Fibroblast of peridontal ligament (primary cell): Measurements from ENCODE around the gene OR2F2.

Experiments
- DNase-seq: peaks from one replicate; pipeline ENCODE4 v3.0.0-alpha.2; 2010; ENCODE audit errors: extremely low read depth

Gene OR2F2, protein sequence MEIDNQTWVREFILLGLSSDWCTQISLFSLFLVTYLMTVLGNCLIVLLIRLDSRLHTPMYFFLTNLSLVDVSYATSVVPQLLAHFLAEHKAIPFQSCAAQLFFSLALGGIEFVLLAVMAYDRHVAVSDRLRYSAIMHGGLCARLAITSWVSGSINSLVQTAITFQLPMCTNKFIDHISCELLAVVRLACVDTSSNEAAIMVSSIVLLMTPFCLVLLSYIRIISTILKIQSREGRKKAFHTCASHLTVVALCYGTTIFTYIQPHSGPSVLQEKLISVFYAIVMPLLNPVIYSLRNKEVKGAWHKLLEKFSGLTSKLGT

DNA sequence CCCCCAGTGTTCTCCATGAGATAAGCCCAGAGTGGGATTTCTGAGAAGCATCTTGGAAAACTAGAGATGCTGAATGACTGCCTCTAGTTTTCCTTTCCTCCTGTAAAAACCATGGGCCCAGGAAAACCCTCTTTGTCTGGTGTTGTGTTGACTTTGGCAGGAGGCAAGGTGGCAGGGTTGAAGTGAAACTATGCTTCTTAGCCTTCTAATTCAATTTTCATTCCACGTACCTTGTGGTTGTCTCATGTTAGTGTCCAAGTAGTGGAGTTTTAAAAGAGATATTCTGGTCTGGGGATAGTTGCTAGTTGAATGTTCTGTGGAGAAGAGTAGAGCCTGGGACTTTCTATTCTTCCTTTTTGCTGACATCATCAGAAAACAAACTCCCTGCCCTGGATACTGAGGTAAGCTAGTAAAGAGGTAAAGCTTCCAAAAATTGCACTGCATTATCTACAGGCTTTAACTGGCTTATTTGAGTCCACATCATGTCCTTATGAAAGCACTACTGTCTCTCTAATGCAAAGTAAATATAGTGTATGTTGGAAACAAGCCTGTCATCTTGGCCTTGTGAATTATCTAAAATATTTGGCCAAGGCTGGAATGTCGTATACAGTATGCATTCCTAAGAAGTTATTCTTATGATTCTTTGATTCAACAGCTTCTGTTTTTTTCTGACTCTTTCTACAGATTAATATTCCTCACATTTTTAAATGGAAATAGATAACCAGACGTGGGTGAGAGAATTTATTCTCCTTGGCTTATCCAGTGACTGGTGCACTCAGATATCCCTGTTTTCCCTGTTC, at the start of gene OR2F2:
OR2F2 (plus strand) TSS at position 708 of the 800 bp plus-strand sequence; CDS start at position 708, 0 bp downstream.
- peak; percentile 73 for DNase-seq

DNA sequence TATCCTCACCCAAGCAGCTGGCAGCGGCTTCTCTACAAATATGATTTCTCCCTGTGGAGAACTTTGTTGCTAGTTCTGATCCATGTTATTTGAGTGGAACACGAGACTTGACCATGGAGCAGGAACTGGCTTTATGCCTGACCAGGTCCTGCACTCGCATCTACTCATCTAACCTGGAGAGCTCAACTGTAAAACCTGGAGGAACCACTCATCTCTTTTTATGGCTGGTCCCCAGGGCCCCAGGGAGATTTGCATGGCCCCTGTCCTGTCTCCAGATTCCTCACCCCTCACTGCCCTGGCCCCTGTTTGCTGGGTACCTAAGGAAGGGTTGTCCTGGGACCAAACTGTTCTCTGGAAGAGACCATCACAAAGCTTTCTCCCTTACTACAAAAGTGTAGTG, 49.1 kb upstream of the OR2F2 start:
- no peak for DNase-seq

DNA sequence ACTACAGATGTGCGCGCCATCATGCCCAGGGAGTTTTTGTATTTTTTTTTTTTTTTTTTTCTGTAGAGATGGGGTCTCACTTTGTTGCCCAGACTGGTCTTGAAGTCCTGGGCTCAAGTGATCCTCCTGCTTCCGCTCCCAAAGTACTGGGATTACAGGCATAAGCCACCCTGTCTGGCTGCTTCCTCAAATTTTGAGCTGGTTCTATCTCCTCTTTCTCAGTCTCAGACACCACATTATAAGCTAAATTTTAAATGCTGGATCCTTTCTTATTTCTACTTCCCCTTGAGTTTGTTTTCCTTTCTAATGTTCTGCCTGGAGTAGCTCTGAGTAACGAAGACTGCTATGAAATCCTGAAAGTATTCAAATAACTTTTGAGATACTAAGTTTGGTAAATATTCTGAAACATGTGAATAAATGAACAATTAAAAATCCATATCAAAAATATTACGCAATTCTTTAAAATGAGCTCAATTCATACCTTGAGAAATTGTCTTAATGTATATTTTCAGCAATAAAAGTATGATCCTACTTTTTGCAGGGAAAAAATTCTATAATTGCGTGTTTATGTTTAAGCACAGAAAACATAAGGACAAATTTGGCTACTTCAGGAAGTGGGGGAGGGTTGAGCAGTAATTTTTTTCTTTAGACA, 48.1 kb upstream of the OR2F2 start:
- DNase-seq, result no peak

DNA sequence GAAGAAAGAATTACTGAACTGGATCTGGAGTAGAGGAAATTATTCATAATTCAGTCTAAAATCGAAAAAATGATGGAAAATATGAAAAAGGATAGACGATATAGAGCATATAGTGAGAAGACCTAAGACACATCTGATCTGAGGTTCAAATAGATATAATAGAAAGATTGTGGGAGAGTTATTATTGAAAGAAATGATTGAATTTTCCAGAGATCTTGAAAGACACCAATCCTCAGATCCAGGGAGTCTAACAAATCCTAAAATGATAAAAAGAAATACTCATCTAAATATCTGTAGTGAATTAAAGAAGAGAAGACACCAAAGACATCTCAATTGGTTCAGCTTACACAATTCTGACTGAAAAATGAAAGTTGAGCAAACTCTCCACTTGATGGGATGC, 46.0 kb upstream of the OR2F2 start:
- no peak for DNase-seq

DNA sequence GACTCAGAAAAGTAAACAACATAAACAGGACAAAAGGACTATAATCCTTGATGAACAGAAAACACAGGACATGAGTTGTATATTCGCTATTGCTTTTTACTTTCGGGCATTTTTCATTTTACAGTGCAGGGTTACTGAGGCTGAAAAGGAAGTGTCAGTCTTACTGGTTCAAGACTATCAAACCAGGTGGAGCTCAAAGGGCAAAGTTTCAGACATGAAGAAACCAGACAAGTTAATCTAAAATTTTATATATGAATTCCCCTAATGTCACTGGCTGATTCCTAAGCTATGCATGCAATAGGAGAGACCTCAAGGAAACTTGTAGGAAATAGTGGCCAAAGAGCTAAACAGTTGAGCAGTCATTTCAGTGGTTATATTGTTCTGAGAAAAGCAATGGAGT, 44.5 kb upstream of the OR2F2 start:
- DNase-seq, result no peak

DNA sequence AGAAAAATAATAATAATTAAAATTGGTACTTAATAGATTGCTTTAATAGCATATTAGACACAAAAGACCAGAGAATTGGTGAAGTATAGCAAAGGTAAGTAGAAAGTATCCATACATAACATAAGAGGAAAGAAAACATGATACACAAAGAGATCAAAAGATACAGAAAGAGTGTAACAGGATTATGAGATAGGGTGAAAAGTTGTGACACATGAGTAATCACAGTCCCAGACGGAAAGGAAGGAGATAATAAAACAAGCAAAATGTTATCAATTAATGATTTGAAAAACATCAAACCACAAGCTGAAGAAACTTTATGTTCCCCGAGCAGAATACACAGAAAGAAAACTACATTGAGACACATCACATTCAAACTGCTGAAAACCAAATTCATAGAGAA, 43.6 kb upstream of the OR2F2 start:
- no peak for DNase-seq

DNA sequence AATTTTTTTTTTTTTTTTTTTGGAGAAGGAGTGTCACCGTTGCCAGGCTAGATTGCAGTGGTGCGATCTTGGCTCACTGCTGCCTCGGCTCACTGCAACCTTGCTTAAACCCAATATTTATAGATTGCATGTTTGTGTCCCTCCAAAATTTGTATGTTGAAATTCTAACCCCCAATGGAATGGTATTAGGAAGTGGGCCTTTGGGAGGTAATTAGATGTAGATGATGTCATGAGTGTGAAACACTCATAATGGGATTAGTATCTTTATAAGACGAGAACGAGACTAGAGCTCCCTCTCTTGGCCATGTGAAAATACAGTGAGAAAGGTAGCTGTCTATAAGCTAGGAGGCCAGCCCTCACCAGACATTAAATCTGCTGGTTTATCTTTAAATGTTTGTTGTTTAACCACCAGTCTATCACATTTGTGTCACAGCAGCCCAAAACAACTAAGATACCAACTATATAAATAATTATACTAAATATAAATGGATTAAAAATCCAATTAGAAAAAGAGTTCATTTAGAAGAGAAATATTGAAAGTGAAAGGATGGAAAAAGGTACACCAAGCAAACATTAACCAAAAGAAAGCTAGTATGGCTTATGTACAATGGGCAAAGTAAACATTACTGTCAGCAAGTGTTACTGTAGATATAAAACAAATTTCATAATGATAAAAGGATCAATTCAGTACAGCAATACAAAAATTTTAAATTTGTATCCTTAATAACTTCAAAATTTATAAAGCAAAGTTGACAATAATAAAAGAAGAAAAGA, 42.3 kb upstream of the OR2F2 start:
- DNase-seq, result no peak

DNA sequence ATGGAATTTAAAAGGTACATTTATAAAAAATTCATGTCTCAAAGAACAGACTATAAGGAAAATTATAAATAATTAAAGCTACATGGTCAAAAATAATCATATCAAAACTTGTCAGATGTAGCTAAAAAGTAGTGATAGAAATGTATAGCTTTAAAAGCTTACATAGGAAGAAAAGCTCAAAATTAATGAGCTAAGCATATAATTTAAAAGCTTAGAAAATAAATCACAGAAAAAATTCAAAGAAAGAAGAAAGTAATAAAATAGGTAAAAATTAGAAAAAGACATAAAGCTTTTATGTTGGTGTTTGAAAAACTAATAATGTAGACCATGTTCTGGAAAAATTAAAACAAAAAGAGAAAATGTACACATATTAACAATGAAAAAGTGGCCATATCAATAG, 38.4 kb upstream of the OR2F2 start:
- DNase-seq, result no peak

DNA sequence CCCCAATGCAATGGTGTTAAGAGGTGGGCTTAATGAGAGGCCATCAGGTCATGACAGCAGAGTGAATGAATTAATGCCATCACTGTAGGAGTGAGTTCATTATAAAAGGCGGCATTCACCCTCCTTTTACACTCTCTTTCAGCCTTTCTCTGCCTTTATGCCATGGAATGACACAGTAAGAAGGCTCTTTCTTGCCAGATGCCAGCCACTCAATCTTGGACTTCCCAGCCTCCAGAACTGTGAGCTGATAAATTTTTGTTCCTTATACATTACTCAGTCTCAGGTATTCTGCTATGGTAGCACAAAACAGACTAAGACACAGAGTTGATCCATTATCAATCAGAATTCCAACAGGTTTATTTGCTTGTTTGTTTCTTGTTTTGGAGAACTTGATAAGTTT, 36.2 kb upstream of the OR2F2 start:
- DNase-seq, result no peak

DNA sequence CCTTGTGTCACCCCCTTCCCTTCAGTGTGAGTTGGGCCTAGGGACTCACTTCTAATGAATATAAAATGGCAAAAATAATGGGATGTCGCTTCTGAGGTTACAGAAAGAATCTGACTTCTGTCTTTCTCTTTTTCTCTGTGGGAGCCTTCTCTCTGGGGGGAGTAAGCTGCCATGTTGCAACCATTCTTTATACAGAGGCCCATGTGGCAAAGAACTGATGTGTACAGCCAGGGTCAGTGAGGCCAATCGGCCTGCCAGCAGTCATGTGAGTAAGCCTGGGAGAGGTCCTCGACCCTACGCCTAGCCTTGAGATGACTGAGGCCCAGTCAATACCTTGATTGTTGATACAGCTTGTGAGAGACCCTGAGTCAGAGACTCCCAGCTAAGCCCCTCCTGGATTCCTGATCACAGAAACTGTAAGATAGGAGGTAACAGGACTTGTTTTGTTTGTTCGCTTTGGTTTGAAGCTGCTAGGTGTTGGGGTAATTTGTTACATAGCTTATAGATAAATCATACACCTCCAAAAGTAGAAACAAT, 34.7 kb upstream of the OR2F2 start:
- no peak for DNase-seq

DNA sequence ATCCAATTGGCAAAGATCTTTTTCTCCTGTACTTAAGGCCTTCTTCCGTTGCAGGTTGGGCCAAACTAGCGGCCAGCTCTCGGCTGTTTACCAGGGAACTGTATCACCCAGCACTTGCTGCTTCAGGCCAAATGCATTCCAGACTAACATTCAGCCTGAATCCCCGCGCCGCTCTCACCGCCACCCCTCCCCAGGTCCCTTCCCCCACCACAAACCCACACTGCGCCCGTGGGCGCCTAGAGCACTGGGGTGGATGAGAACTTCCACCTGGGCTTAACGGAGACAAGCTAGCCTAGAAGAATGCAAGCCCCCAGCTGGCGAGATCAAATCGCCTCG, 33.7 kb upstream of the OR2F2 start:
- peak; percentile 50 for DNase-seq

DNA sequence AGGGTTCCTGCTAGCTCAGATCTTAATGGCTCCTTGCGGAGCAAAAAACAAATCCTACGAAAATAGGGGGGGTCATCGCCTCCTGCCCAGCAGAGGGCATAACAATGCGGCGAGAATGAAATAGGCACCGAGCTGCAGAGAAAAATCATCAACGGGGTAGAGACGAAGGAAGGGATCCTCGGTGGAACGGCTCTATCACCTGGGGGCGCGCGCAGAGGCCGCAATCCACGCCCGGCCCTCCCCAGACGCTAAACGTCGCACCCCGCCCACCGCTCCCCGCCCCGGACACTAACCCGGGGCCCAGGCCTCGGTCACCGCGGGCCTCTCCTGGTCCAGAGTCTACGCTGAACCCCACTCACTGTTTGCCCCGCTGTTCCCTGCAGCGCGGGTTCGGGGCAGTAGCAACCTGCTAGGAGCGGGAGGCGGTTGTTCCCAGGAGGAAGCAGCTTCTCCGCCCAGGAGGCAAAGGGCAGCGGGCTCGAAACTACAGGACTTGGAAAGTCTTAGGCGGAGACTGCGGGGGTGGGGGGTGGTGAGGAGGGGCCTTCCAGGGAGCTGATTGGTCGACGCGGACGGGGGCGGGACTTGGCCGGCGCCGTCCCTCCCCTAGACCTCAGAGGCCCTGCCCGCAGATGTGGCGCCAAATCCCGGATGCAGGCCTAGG, 33.2 kb upstream of the OR2F2 start, which contains the start of gene TCAF1:
TCAF1 (minus strand) TSS at position 509 of the 664 bp plus-strand sequence. CDS start 25,568 bp downstream, outside the sequence.
- DNase-seq, result peak; percentile 90

DNA sequence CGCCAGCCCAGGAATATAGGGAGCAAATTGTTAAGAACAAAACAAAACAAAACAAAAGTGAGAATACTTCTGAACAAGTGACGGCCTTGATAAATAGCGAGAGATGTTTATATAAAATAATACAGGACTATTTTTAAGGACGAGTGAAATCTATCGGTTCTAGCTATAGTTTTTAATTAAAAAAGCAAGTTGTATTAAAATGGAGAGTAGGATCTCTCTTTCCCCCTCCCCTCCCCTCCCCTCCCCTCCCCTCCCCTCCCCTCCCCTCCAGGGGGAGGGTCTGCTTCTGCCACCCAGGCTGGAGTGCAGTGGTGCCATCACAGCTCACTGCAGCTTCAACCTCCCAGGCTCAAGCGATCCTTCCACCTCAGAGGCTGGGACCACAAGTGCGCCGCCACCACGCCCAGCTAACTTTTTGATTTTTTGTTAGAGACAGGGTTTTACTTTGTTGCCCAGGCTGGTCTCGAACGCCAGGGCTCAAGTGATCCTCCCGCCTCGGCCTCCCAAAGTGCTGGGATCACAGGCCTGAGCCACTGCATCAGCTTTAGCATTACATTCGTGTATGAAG, 32.6 kb upstream of the OR2F2 start:
- DNase-seq, result no peak

DNA sequence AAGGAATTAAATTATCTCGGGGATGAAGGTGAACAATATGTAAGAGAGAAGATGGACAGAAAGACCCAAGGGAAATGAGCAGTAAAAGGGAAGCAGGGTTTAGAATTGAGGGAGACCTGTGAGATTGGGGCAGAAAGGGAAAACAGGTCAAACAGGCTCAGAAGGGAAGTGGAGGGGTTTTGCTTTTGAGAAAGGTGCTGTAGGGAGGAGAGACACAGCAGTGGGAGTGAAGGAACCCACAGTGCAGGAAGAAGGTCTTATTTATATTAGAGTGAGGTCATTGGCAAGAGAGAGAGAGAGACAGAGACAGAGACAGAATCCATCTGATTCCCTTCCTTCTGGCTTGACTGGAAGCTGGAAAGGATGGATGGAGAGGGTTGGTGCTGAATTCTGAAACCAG, 29.5 kb upstream of the OR2F2 start:
- no peak for DNase-seq

DNA sequence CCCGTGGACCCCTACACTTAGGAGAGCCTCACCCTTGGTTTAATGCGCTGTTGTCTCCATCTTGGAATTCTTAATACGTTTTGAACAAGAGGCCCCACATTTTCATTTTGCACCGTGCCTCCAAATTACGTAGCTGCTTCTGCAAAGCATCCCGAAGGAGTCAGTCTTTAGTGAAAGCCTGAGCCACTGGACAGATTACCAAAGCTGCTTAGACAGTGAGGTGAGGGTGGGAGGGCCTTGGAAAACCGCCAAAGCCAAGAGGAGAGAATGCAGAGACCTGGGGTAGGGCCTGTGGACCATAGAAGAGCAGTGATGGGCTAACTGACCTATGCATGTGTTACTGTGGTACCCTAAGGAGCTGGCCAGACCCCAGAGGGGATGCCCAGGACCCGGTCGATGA, 28.9 kb upstream of the OR2F2 start:
- no peak for DNase-seq

DNA sequence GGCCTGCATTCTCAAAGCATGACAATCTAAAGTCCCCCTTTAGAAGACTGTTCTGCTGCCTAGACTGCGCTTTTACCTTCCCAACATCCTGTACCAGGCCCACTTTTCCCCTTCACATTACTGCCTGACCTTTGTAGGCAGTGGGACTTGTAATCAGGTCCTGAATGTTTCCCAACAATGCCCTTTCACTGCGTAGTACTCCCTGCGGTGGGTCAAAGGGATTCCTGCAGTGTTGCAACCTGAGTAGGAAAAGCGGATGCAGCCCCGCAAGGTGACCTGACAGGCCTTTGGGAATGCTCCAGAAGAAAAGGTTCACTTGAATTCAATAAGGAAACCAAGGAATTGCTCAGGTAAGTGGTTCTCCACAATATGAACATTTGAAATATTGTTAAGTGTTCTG, 28.1 kb upstream of the OR2F2 start:
- no peak for DNase-seq

DNA sequence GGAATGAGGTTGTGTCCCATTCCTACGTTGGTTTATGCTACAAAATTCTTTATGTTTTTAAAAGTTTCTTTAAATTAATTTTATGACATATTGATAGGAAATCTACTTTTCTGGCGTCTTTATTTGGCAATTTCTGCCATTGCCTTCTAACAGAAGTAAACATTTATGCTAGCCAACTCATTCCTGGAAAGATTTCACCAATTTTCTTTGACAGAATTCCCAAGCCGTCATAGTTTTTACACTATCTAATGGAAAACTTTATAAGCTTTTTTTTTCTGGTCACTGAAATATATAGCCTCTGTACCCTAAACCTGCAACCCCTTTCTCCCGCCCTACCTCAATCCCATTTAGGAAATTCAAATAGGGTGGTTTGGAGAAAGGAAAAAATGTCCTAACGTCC, 26.9 kb upstream of the OR2F2 start:
- DNase-seq, result no peak

DNA sequence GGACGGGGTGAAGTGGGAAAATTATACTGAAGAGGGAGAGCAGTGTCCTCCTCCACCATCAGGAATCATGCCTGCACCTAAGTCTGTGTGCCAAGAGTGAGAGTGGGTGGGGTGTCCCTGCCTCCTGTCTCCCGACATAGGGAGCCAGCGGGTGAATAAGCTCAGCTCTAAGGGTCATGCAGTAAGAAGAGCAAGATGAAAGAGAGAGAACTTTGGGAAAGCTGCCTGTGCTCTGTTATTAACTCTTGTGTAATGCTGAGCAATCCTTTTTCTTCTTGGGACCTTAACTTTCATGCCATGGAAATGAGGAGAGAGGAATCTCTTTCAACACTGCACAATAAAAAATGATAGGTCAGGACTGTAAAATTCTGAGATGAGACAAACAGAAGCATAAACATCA, 25.2 kb upstream of the OR2F2 start:
- DNase-seq, result peak; percentile 33

DNA sequence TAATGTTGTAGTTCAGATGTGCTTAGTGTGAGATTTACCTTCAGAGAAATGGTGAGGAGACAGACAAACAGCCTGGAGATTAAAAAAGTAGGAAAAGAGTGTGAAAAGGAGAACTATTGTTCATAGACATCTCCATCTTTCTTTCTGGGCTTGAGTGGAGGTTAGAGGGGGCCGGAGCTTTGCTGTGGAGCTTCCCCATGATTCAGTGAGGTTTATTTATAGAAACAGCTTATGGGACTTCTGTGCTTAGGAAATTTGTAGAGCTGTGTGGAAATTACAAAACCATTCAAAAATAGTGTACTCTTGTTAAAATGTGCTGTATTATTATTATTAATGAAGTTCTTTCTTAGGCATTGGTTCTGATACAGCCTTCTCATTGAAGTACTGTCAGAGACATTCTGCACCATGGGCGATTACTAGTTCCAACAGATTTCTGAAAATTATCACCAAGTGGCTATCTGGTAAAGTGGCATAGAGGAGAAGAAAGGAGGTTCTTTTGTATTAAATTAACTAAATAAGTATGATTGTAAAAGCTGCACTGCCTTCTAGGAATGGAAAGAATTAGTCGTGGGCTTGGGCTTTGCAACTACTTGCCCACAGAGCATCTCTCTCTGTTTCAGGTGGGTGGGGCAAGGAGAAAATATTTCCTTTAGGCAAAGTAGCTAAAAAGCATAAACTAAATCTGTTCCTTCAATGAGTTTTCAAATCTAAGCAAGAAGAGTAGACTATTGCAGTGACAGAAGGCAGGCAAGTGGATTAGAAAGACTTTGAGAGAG, 24.4 kb upstream of the OR2F2 start:
- no peak for DNase-seq
